GM19328 (cell line): ENCODE data around the gene SLC16A7.

ENCODE experiments used
- ATAC-seq: cut with Tn5 transposase; IDR thresholded peaks from one replicate; pipeline ENCODE4 v1.9.1; 2021; ENCODE audit warnings: mild to moderate bottlenecking, moderate library complexity; ENCODE audit not compliant: unreplicated experiment

The SLC16A7 gene

GRCh38 chr12:59827767-59828166 lies 231.9 kb downstream of the SLC16A7 start:
- ATAC-seq = no peak

- ATAC-seq = no peak
Observed at GRCh38 chr12:59828521-59828920, 232.7 kb downstream of the SLC16A7 start.

- ATAC-seq = no peak
Observed at GRCh38 chr12:59833408-59833807, 237.6 kb downstream of the SLC16A7 start.

GRCh38 chr12:59834659-59835474 lies 239.0 kb downstream of the SLC16A7 start:
- no peak for ATAC-seq
